Hepatocyte (in vitro differentiated cells): ENCODE measurements around the gene DHRS9. TPM values are rescaled to one million over a fixed set of nuclear protein-coding genes. Genes with fewer than 3 reads are reported as not detected.
A peak's percentile ranks its signal among the peaks of the same experiment; 100 is the strongest.

Experiments used
- DNase-seq: peaks from one replicate; pipeline ENCODE4 v3.0.0-alpha.2; 2016; ENCODE audit warnings: low spot score
- H2AFZ ChIP-seq: fragments of 200-600 bp; sonication (generic); 2 replicates; pipeline ENCODE4 v1.6.0; 2016; ENCODE audit warnings: antibody characterized with exemption, mild to moderate bottlenecking
- H3K27ac ChIP-seq: fragments of 200-600 bp; sonication (generic); 2 replicates; pipeline ENCODE4 v1.5.1; 2016; ENCODE audit warnings: mild to moderate bottlenecking
- H3K27me3 ChIP-seq: fragments of 200-600 bp; sonication (generic); 2 replicates; pipeline ENCODE4 v1.6.1; 2016
- H3K36me3 ChIP-seq: fragments of 200-600 bp; sonication (generic); replicated peaks from 2 replicates; pipeline ENCODE4 v1.5.1; 2016; ENCODE audit warnings: low read depth; ENCODE audit not compliant: insufficient read depth
- H3K4me1 ChIP-seq: fragments of 200-600 bp; sonication (generic); 2 replicates; pipeline ENCODE4 v1.5.1; 2016; ENCODE audit warnings: mild to moderate bottlenecking, moderate library complexity; ENCODE audit not compliant: insufficient read depth
- H3K4me2 ChIP-seq: fragments of 200-600 bp; sonication (generic); 2 replicates; pipeline ENCODE4 v1.6.0; 2016
- H3K4me3 ChIP-seq: fragments of 200-600 bp; sonication (generic); 2 replicates; pipeline ENCODE4 v1.5.1; 2016; ENCODE audit warnings: mild to moderate bottlenecking
- H3K79me2 ChIP-seq: fragments of 200-600 bp; sonication (generic); 2 replicates; pipeline ENCODE4 v1.6.0; 2017; ENCODE audit warnings: mild to moderate bottlenecking
- H3K9me2 ChIP-seq: fragments of 200-600 bp; sonication (generic); replicated peaks from 2 replicates; pipeline ENCODE4 v1.6.0; 2017; ENCODE audit warnings: mild to moderate bottlenecking; ENCODE audit not compliant: insufficient read depth
- H3K9me3 ChIP-seq: fragments of 200-600 bp; sonication (generic); 2 replicates; pipeline ENCODE4 v1.5.1; 2016; ENCODE audit warnings: low read depth, mild to moderate bottlenecking
- H4K20me1 ChIP-seq: fragments of 200-600 bp; sonication (generic); 2 replicates; pipeline ENCODE4 v1.6.0; 2016; ENCODE audit warnings: mild to moderate bottlenecking; ENCODE audit not compliant: insufficient read depth, poor library complexity, severe bottlenecking
- EZH2 ChIP-seq: fragments of 200-600 bp; sonication (generic); IDR thresholded peaks from 2 replicates; pipeline ENCODE4 v1.6.1; 2016; ENCODE audit warnings: antibody characterized with exemption, mild to moderate bottlenecking, borderline replicate concordance
- EZH2phosphoT487 ChIP-seq: fragments of 200-600 bp; sonication (generic); IDR thresholded peaks from one replicate; pipeline ENCODE4 v1.6.1; 2018; ENCODE audit warnings: antibody characterized with exemption, mild to moderate bottlenecking, low read depth, moderate library complexity; ENCODE audit not compliant: unreplicated experiment, severe bottlenecking
- WGBS: methylation state at CpG from one replicate; pipeline ENCODE4 v1.1.6; 2016; ENCODE audit warnings: low lambda C conversion rate; ENCODE audit errors: missing lambda C conversion rate; 5-methylcytosine and 5-hydroxymethylcytosine counted together
- polyA plus RNA-seq: library from polyadenylated mRNA; unstranded; fragments of >200 nt; fragmentation: Nextera tagmentation; extraction: Ambion mirVana; gene quantifications from 2 replicates; pipeline ENCODE4 v1.2.1, GENCODE V29; 2016
- total RNA-seq: library from RNA; depleted of rRNA; stranded (reverse); fragments of >200 nt; gene quantifications from 2 replicates; pipeline ENCODE4 v1.2.3, GENCODE V29; 2014
- TF ChIP-seq, protein P1 (sequence below): fragments of 200-600 bp; sonication (generic); IDR thresholded peaks from 2 replicates; pipeline ENCODE4 v1.5.1; 2016; ENCODE audit warnings: antibody characterized with exemption, mild to moderate bottlenecking; ENCODE audit not compliant: poor library complexity

The DHRS9 gene
- total and polyA plus RNA-seq, 2 experiments from 2014 or later: 1.1 to 2.2 TPM

DNA sequence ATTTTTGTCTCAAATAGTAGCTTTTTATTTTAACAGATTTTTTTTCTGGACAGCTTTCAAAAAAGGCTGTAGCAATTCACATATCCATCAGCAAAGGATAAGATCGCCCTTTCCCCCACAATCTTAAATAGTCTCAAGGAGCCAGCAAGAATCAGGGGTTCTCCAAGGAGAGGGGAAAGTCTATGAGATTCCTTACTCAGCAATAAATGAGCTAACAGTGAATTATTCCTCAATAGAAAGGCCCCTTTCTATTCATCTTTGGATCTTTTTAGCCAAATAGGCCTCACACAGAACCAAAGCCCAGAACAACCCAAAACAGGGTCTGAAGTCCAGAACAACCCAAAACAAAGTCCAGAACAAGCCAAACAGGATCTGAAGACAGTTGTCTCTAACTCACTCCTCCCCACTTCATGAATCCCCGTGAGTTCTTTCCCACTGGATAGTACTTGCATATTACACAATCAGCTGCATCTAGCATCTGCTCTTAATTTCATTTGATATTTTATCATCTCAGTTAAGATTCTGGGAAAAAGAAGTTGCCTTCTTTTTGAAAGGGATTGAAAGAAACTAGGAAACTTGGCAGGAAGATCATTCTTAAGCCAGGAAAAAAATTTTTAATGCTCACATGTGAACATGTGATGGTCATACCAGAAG lies 3.4 kb upstream of the DHRS9 start:
- H3K4me2 ChIP-seq: no peak overlapping the region
- H3K79me2 ChIP-seq: no peaks in the 10 kb centered on the region
- no peaks in the 10 kb centered on the region for H3K27me3 ChIP-seq
- no peak overlapping the region for H3K27ac ChIP-seq
- no peak overlapping the region for H3K4me3 ChIP-seq
- TF ChIP-seq EZH2phosphoT487 (no peak), EZH2 (no peak)
- TF ChIP-seq, protein P1, sequence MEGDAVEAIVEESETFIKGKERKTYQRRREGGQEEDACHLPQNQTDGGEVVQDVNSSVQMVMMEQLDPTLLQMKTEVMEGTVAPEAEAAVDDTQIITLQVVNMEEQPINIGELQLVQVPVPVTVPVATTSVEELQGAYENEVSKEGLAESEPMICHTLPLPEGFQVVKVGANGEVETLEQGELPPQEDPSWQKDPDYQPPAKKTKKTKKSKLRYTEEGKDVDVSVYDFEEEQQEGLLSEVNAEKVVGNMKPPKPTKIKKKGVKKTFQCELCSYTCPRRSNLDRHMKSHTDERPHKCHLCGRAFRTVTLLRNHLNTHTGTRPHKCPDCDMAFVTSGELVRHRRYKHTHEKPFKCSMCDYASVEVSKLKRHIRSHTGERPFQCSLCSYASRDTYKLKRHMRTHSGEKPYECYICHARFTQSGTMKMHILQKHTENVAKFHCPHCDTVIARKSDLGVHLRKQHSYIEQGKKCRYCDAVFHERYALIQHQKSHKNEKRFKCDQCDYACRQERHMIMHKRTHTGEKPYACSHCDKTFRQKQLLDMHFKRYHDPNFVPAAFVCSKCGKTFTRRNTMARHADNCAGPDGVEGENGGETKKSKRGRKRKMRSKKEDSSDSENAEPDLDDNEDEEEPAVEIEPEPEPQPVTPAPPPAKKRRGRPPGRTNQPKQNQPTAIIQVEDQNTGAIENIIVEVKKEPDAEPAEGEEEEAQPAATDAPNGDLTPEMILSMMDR: no peak
- WGBS: 71% methylated on average over 2 of the region's 2 CpGs
- H2AFZ ChIP-seq: no peak overlapping the region
- H4K20me1 ChIP-seq: no peaks in the 10 kb centered on the region
- no peaks in the 10 kb centered on the region for H3K36me3 ChIP-seq
- DNase-seq: no peak
- H3K9me2 ChIP-seq: no peaks in the 10 kb centered on the region
- H3K4me1 ChIP-seq: no peaks in the 10 kb centered on the region
- no peaks in the 10 kb centered on the region for H3K9me3 ChIP-seq

DNA sequence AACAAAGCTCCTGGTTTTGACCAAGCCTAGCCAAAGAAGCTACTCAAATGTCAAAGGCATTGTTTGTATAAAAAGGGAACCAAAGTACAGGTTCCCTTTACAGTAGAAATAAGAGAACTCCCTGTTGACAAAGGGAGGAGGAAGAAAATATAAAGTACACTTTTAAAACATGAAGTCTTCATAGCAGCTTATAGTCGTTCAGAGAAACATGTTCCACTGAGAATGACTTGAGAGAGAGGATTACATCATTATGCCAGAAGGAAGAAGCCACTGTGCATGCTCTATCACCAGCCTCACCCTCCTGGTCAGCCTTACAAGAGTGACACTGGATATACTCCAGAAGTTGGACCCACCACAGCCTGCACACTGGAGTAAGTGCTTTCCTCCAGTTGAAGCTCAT lies 2.5 kb upstream of the DHRS9 start:
- no peak overlapping the region for H3K4me2 ChIP-seq
- H3K36me3 ChIP-seq: no peaks in the 10 kb centered on the region
- no peak for TF ChIP-seq EZH2
- no peak for TF ChIP-seq EZH2phosphoT487
- TF ChIP-seq, protein P1: no peak
- no peaks in the 10 kb centered on the region for H3K4me1 ChIP-seq
- no peak overlapping the region for H2AFZ ChIP-seq
- H3K79me2 ChIP-seq: no peaks in the 10 kb centered on the region
- DNase-seq: no peak
- no peaks in the 10 kb centered on the region for H3K9me3 ChIP-seq
- no peak overlapping the region for H3K4me3 ChIP-seq
- no peaks in the 10 kb centered on the region for H3K27me3 ChIP-seq
- H3K27ac ChIP-seq: no peak overlapping the region
- H4K20me1 ChIP-seq: no peaks in the 10 kb centered on the region
- 25% methylated on average over 1 of the region's 1 CpG for WGBS
- no peaks in the 10 kb centered on the region for H3K9me2 ChIP-seq

DNA sequence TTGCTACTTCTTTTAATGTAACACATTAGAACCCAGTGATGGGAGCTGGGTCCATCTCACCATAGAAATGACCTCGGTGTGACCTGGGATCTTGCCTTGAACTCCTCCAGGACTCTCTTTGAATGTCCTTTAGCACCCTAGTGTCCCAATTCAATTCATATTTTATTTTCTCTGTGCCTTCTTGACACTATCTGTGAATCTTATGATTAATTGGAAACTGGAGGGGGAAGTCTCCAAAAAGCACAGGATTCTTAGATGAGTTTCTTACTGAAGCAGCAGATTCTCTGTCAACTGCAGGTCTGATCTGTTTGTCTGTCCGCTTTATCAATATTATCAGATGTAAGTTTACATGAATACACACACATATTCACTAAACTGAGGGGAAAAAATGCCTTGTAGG lies 470 bp downstream of the DHRS9 start:
- no peak for DNase-seq
- H3K9me3 ChIP-seq: no peaks in the 10 kb centered on the region
- H3K9me2 ChIP-seq: no peaks in the 10 kb centered on the region
- no peak overlapping the region for H3K4me3 ChIP-seq
- TF ChIP-seq EZH2phosphoT487 (no peak), EZH2 (no peak)
- TF ChIP-seq, protein P1: no peak
- H3K4me2 ChIP-seq: no peak overlapping the region
- H3K79me2 ChIP-seq: no peaks in the 10 kb centered on the region
- H3K4me1 ChIP-seq: no peaks in the 10 kb centered on the region
- 98% methylated on average over 2 of the region's 2 CpGs for WGBS
- H3K27ac ChIP-seq: peak overlapping the region; percentile 23
- H3K27me3 ChIP-seq: no peaks in the 10 kb centered on the region
- no peak overlapping the region for H2AFZ ChIP-seq
- H3K36me3 ChIP-seq: no peaks in the 10 kb centered on the region
- no peaks in the 10 kb centered on the region for H4K20me1 ChIP-seq
